DND-41 (cell line): ENCODE measurements around the gene ADCK1.

Source experiments
- EZH2 ChIP-seq: IDR thresholded peaks from 3 replicates; pipeline ENCODE4 v1.6.1; 2012; ENCODE audit warnings: borderline replicate concordance, low read depth, mild to moderate bottlenecking, moderate library complexity, low read length, inconsistent platforms; ENCODE audit not compliant: severe bottlenecking
- TF ChIP-seq, protein P1 (sequence below): IDR thresholded peaks from 2 replicates; pipeline ENCODE4 v1.5.1; 2012; ENCODE audit warnings: borderline replicate concordance, low read length, moderate library complexity, mild to moderate bottlenecking; ENCODE audit not compliant: poor library complexity, severe bottlenecking; ENCODE audit errors: extremely low read depth

DNA sequence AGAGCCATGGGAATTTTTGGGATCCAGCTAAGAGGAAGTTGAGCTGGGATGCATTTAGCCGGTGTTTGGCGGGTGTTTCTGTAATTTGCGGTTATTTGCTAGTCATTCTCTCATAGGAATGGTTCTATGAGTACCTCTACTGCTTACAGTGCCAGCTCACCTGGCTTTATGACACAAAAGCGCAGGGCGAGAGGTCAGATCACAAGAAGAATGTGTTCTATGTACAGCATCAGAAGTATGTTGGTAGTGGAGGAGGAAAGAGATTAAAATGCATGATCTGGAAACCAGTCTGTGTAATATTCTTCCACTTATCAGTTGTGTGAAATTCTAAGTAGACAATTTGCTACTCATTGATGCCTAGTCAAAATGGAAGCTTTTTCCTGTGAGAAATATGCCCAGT is 173.3 kb downstream of the ADCK1 start:
- TF ChIP-seq EZH2 = no peak
- TF ChIP-seq, protein P1, sequence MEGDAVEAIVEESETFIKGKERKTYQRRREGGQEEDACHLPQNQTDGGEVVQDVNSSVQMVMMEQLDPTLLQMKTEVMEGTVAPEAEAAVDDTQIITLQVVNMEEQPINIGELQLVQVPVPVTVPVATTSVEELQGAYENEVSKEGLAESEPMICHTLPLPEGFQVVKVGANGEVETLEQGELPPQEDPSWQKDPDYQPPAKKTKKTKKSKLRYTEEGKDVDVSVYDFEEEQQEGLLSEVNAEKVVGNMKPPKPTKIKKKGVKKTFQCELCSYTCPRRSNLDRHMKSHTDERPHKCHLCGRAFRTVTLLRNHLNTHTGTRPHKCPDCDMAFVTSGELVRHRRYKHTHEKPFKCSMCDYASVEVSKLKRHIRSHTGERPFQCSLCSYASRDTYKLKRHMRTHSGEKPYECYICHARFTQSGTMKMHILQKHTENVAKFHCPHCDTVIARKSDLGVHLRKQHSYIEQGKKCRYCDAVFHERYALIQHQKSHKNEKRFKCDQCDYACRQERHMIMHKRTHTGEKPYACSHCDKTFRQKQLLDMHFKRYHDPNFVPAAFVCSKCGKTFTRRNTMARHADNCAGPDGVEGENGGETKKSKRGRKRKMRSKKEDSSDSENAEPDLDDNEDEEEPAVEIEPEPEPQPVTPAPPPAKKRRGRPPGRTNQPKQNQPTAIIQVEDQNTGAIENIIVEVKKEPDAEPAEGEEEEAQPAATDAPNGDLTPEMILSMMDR = no peak
